Suppressor macrophage (primary cell): ENCODE data around the gene OR2D3.
"Not testable (repeated sequence)": the region's sequence is repeated elsewhere in the genome, so short reads cannot be mapped to it uniquely, and the experiment has no call there.

Experiments
- DNase-seq, 4 experiments: peaks; one replicate each; pipeline ENCODE4 v3.0.0-alpha.2; 2020 to 2022
- total RNA-seq, 17 experiments: gene quantifications; one replicate each; lab custom pipeline; 2026; ENCODE audit warnings: mixed read lengths in 6 of 17, inconsistent platforms in 3 of 17; lab: John Stamatoyannopoulos, UW

OR2D3 gene
- 0 to 0.33 (median 0) reads per million in 17 experiments for total RNA-seq

- no peak for DNase-seq
These were observed at the start of gene OR2D3 for GRCh38 chr11:6920702-6921101. Gene OR2D3, plus strand, starts transcription at chr11:6921002. Its CDS starts 0 bp downstream, at chr11:6921002.

GRCh38 chr11:6871278-6871677, 49.5 kb upstream of the OR2D3 start:
- no peak for DNase-seq

- no peak for DNase-seq
These were observed 45.0 kb upstream of the OR2D3 start for GRCh38 chr11:6875761-6876160.

- no peak for DNase-seq
These were observed 44.5 kb upstream of the OR2D3 start, which contains the start of gene OR10A4 for GRCh38 chr11:6876325-6876724. Gene OR10A4, plus strand, starts transcription at chr11:6876625. Its CDS starts 23 bp downstream, at chr11:6876648.

GRCh38 chr11:6876914-6877313, 43.9 kb upstream of the OR2D3 start:
- no peak for DNase-seq

- DNase-seq: no peak
These were observed 38.1 kb upstream of the OR2D3 start for GRCh38 chr11:6882751-6883150.

GRCh38 chr11:6887711-6888110, 33.1 kb upstream of the OR2D3 start:
- DNase-seq: not testable (repeated sequence)

GRCh38 chr11:6888830-6889229, 32.0 kb upstream of the OR2D3 start:
- no peak for DNase-seq

- no peak for DNase-seq
These were observed 31.0 kb upstream of the OR2D3 start for GRCh38 chr11:6889835-6890234.

- DNase-seq: no peak
These were observed 28.4 kb upstream of the OR2D3 start, which contains the start of gene OR2D2 for GRCh38 chr11:6892400-6892799. Gene OR2D2, minus strand, starts transcription at chr11:6892500. Its CDS starts 0 bp downstream, at chr11:6892500.

GRCh38 chr11:6894097-6894496, 26.7 kb upstream of the OR2D3 start:
- no peak for DNase-seq

- no peak for DNase-seq
These were observed 25.8 kb upstream of the OR2D3 start for GRCh38 chr11:6895010-6895409.

- DNase-seq: no peak
These were observed 21.9 kb upstream of the OR2D3 start for GRCh38 chr11:6898911-6899310.

GRCh38 chr11:6900327-6900999, 20.3 kb upstream of the OR2D3 start:
- DNase-seq: peak in 1 of 4 experiments; percentile 2

- not testable (repeated sequence) for DNase-seq
These were observed 16.0 kb upstream of the OR2D3 start for GRCh38 chr11:6904804-6905203.

- DNase-seq: no peak
These were observed 9.4 kb upstream of the OR2D3 start for GRCh38 chr11:6911378-6911777.

- DNase-seq: no peak
These were observed 8.9 kb upstream of the OR2D3 start for GRCh38 chr11:6911948-6912347.

GRCh38 chr11:6919698-6920097, 1.1 kb upstream of the OR2D3 start:
- DNase-seq: no peak

- DNase-seq: no peak
These were observed 4.3 kb downstream of the OR2D3 start for GRCh38 chr11:6925007-6925577.

GRCh38 chr11:6925636-6926207, 4.9 kb downstream of the OR2D3 start:
- peak in 1 of 4 experiments; percentile 2 for DNase-seq

GRCh38 chr11:6926208-6927029, 5.6 kb downstream of the OR2D3 start, which contains the start of gene ZNF215:
Gene ZNF215, plus strand, starts transcription at chr11:6926426. Its CDS starts 5,847 bp downstream, at chr11:6932273.
- DNase-seq: peak; percentile 71 to 82 (median 79)

- DNase-seq: no peak
These were observed 6.3 kb downstream of the OR2D3 start for GRCh38 chr11:6927030-6927617.
